NT2/D1 (cell line): ENCODE results near the gene OR2AT4.
A peak's percentile ranks its signal among the peaks of the same experiment; 100 is the strongest.

Experiments used
- DNase-seq: peaks from one replicate; pipeline ENCODE4 v3.0.0-alpha.2; 2011; ENCODE audit warnings: low read depth, low spot score
- H3K27me3 ChIP-seq: 2 replicates; pipeline ENCODE4 v1.6.0; 2011; ENCODE audit warnings: mild to moderate bottlenecking; ENCODE audit not compliant: insufficient read length, insufficient read depth
- H3K36me3 ChIP-seq: 2 replicates; pipeline ENCODE4 v1.6.1; 2011; ENCODE audit warnings: mild to moderate bottlenecking, low read length, mixed read lengths; ENCODE audit not compliant: insufficient read depth, insufficient read length
- H3K4me1 ChIP-seq: 2 replicates; pipeline ENCODE4 v1.5.1; 2011; ENCODE audit not compliant: insufficient read depth, insufficient read length
- H3K4me3 ChIP-seq: 2 replicates; pipeline ENCODE4 v1.5.1; 2011; ENCODE audit warnings: low read depth; ENCODE audit not compliant: insufficient read length
- H3K9ac ChIP-seq: 2 replicates; pipeline ENCODE4 v1.6.0; 2011; ENCODE audit warnings: low read depth; ENCODE audit not compliant: insufficient read length
- H3K9me3 ChIP-seq: 2 replicates; pipeline ENCODE4 v1.5.1; 2011; ENCODE audit warnings: mild to moderate bottlenecking, low read length; ENCODE audit not compliant: insufficient read depth
- SUZ12 ChIP-seq: IDR thresholded peaks from 2 replicates; pipeline ENCODE4 v1.6.1; 2011; ENCODE audit not compliant: insufficient read length, insufficient read depth; ENCODE audit errors: extremely low read depth
- YY1 ChIP-seq: IDR thresholded peaks from 2 replicates; pipeline ENCODE4 v1.6.1; 2011; ENCODE audit not compliant: insufficient read length, insufficient read depth
- ZNF274 ChIP-seq: IDR thresholded peaks from 2 replicates; pipeline ENCODE4 v1.6.1; 2011; ENCODE audit warnings: mild to moderate bottlenecking, low read depth, low read length

OR2AT4 gene

DNA sequence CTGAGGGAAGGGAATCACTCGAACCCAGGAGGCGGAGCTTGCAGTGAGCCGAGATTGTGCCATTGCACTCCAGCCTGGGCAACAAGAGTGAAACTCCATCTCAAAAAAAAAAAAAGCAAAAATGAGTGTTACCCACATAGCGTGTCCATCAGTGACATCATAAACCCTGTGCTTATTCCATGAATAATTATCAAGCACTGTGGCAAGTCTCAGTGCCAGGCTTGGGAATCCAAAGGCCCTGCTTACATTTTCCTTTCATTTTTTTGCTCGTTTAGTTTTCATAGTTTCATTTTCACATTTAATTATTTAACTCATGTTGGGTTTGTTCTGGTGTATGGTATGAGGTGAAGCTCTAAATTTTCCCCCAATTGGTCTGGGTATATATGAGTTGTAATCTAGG, 61.4 kb downstream of the OR2AT4 start:
- no peak for DNase-seq
- no peaks in the 10 kb centered on the region for H3K27me3 ChIP-seq
- no peaks in the 10 kb centered on the region for H3K36me3 ChIP-seq
- peaks cover 4% of the 10 kb centered on the region for H3K4me1 ChIP-seq
- H3K4me3 ChIP-seq, result no peak overlapping the region
- no peak overlapping the region for H3K9ac ChIP-seq
- TF ChIP-seq YY1 (no peak), SUZ12 (no peak), ZNF274 (no peak)
- peaks cover 1% of the 10 kb centered on the region; the same call in 1 of the 2 replicates for H3K9me3 ChIP-seq

DNA sequence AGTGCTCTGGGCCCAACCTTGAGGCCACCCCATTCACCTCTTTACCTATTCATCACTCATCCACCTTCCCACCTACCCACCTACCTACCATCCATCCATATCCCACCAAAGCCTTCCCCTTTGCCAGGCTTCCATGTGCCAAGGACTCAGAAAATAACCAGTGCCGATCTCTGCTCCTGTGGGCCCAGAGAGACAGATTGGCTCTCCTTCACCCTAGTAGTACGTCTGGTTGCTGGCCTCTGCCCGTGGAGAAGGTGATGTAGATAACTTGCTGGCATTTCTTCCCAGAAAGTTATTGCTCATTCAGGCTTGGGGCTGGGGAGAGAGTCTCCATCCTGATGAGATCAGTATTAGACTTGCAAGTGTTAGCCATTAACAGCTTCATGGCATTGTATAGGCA, 62.8 kb downstream of the OR2AT4 start:
- Histone ChIP-seq H3K27me3 (no peaks in the 10 kb centered on the region), H3K4me3 (no peak overlapping the region), H3K9me3 (no peaks in the 10 kb centered on the region), H3K36me3 (no peaks in the 10 kb centered on the region), H3K9ac (no peak overlapping the region), H3K4me1 (peaks cover 4% of the 10 kb centered on the region)
- TF ChIP-seq YY1 (no peak), SUZ12 (no peak), ZNF274 (no peak)
- DNase-seq, result no peak

DNA sequence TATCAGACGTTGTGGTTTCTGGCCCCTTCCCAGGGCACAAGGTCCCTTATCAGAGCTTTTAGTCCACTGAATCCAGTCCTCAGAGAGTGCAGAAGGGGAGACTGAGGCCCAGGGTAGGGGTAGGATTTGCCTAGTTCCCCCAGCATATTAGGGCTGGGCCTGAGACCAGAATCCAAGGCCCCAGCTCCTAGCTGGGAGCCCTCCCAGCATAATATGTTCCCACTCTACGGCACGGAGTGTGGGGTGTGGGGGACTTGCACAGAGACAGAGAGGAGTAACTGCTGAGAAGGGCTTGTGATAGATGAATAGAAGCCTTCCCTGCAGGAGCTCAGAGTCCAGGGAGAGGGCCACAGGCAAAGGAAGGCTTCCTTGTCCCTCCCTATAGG, 64.1 kb downstream of the OR2AT4 start:
- H3K9me3 ChIP-seq, result no peaks in the 10 kb centered on the region
- TF ChIP-seq ZNF274 (no peak), YY1 (no peak), SUZ12 (no peak)
- no peak overlapping the region for H3K9ac ChIP-seq
- H3K4me3 ChIP-seq, result no peak overlapping the region
- no peaks in the 10 kb centered on the region for H3K27me3 ChIP-seq
- peaks cover 4% of the 10 kb centered on the region for H3K4me1 ChIP-seq
- no peak for DNase-seq
- no peaks in the 10 kb centered on the region for H3K36me3 ChIP-seq

DNA sequence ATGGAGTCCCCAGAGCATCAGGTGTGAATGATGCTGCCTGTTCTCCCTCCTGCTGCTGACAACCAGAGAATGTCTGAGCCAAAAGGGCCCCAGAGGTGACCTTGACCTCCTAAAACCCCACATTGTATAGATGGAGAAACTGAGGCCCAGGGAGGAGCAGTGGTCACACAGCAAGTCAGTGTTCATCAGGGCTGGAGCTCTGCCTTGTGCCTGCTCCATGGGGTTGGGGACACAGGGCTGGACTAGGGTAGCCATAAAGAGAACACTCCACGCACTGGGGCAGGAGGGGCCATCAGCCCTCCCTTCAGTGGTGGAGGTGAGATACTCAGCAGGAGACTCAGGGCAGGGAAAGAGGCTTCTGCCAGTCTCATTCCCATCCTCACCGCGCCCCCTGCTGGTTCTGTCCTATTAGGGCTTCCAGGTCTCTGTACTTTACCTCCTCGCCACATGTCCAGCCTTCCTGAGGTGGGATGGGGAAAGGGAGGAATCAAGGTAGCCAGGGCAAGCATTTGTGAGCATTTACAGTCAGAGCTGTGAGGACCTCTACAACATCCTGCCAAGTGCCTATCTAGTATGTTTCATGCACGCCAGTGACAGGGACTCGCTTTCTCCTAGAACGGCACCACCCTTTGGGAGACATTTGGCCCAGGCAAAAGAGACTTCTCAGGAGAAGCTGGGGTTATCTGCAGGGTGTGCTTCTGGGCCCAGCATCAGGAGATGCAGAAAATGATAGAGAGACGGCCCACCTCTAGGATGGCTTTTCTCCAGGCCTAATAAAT, 64.7 kb downstream of the OR2AT4 start:
- no peak overlapping the region for H3K9ac ChIP-seq
- H3K9me3 ChIP-seq, result no peaks in the 10 kb centered on the region
- H3K27me3 ChIP-seq, result no peaks in the 10 kb centered on the region
- H3K36me3 ChIP-seq, result no peaks in the 10 kb centered on the region
- H3K4me1 ChIP-seq, result peaks cover 4% of the 10 kb centered on the region
- DNase-seq, result peak; percentile 66
- no peak for TF ChIP-seq YY1
- no peak for TF ChIP-seq ZNF274
- TF ChIP-seq SUZ12, result no peak
- H3K4me3 ChIP-seq, result no peak overlapping the region
